Heart left ventricle (tissue), 13 donors: ENCODE measurements around the gene MAPKAP1.

Source experiments
- CTCF ChIP-seq, 12 donors: fragments of 200-600 bp; sonication (generic) in 4 of 12; IDR thresholded peaks; one replicate each; pipeline versions ENCODE4 v1.5.0 to v1.8.0; 2018 to 2022; ENCODE audit warnings: antibody characterized with exemption in 12 of 12, mild to moderate bottlenecking in 5 of 12
- POLR2A ChIP-seq, 2 donors: fragments of 450-650 bp; IDR thresholded peaks; one replicate each; pipeline ENCODE4 v1.6.1; 2017; ENCODE audit warnings: antibody characterized with exemption in 2 of 2, mild to moderate bottlenecking in 2 of 2, moderate library complexity in 2 of 2
- donor health status: ischemic (EF 13 %, LVEDD 7.1; RV severe dilation, severe dysfunction).
- donor health status: DM: no; HTN: yes; CAD: no.
- donor health status: DM: no; HTN: no; CAD: no.
- donor health status: ischemic (EF 25% LVEDD 6.9; RV normal size, moderate dysfunction).
- donor health status: ischemic (EF 25% LVEDD 5.7; RV mildly dilated, moderate dysfunction).
- donor health status: ischemic (EF 35%, LVEDD 5.7; RV mildly dilated, moderate dysfunction).
- donor health status: nonischemic (EF 11% LVEDD 7.7; RV severe dilation, severe dysfunction).
- donor health status: DM: yes; HTN: yes; CAD: no.
- donor health status: PGD.
- donor health status: ischemic (EF 29% LVEDD 5.4; RV normal size, mild dysfunction).
- donor health status: nonischemic (EF 23%, LVEDD 6.1; RV moderate dilation, normal function).

GRCh38 chr9:125681086-125681622, 25.9 kb downstream of the MAPKAP1 start:
- TF ChIP-seq POLR2A (IDR thresholded peaks at IDR 0.05) (no peak), CTCF (IDR thresholded peaks at IDR 0.05) (no peak)
